SU-DHL-6 (cell line): Measurements from ENCODE around the gene MRPL42.

Experiments
- CTCF ChIP-seq: fragments of 200-600 bp; sonication (generic); IDR thresholded peaks from one replicate; pipeline ENCODE4 v1.5.1; 2017; ENCODE audit warnings: antibody characterized with exemption, mild to moderate bottlenecking, low read length, moderate library complexity; ENCODE audit not compliant: insufficient read depth, poor library complexity, severe bottlenecking
- EZH2phosphoT487 ChIP-seq: fragments of 200-600 bp; sonication (generic), shearing (Covaris generic); conservative IDR thresholded peaks from 2 replicates; pipeline ENCODE4 v1.6.1; 2018; ENCODE audit warnings: mild to moderate bottlenecking, antibody characterized with exemption, low read length, moderate library complexity, mixed read lengths

DNA sequence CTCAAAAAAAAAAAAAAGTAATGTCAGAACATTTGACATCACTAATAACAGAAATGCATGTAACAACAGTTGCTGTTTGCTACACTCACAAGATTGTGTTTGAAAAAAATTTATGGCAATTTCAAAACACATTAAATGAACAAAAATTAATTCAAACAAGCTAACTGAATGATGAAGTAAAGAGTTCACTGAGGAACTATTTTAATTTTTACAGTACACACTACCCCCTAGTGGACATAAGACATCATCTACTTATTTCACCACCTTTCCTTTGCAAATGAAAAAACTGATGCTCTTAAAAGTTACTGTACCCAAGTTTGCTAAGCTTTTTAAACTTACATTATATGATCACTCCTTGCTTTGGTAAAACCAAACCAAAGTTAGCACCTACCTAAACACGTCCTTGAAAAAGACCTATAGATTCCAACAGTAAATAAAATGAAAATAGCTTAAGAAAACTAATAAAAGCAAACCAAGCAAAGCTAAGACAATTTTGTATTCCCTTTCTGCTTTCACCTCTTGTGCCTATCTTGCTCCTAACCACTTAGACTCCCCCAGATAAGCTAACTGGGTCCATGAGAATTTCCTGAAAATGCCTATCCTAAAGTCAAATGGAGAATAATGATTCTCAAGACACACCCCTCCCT is 47.8 kb upstream of the MRPL42 start:
- TF ChIP-seq CTCF (peak; percentile 49), EZH2phosphoT487 (no peak)
